Uterus (tissue), 4 donors: ENCODE data around the gene SPINK6. TPM values are rescaled to one million over a fixed set of nuclear protein-coding genes. Genes with fewer than 3 reads are reported as not detected.

Source experiments
- DNase-seq, 2 donors: peaks; one replicate each; pipeline ENCODE4 v3.0.0-alpha.2; 2019 to 2020
- H3K27ac ChIP-seq, 2 donors: fragments of 200-600 bp; sonication (generic); 1 replicate in 1 of 2; 2 replicates in 1 of 2; pipeline ENCODE4 v1.5.1; 2016 to 2018
- H3K27me3 ChIP-seq, 2 donors: fragments of 200-600 bp; sonication (generic); one replicate each; pipeline ENCODE4 v1.5.1; 2018 to 2019; ENCODE audit warnings: control low read depth in 1 of 2
- H3K36me3 ChIP-seq, 2 donors: fragments of 200-600 bp; sonication (generic); one replicate each; pipeline ENCODE4 v1.5.1; 2019; ENCODE audit warnings: control low read depth in 1 of 2
- H3K4me1 ChIP-seq, 2 donors: fragments of 200-600 bp; sonication (generic); one replicate each; pipeline ENCODE4 v1.5.1; 2018 to 2019; ENCODE audit warnings: control low read depth in 1 of 2
- H3K4me3 ChIP-seq, 2 donors: fragments of 200-600 bp; sonication (generic); 1 replicate in 1 of 2; 2 replicates in 1 of 2; pipeline ENCODE4 v1.5.1; 2018 to 2019; ENCODE audit warnings: mild to moderate bottlenecking in 1 of 2
- H3K9me3 ChIP-seq, 2 donors: fragments of 200-600 bp; sonication (generic); one replicate each; pipeline ENCODE4 v1.5.1; 2019; ENCODE audit warnings: control low read depth in 1 of 2
- CTCF ChIP-seq, 4 experiments: fragments of 200-600 bp in 2 of 4; fragments of 450-650 bp in 2 of 4; sonication (generic) in 2 of 4; IDR thresholded peaks; one replicate each; pipeline ENCODE4 v1.5.1; 2016 to 2019; ENCODE audit warnings: antibody characterized with exemption in 4 of 4, mild to moderate bottlenecking in 2 of 4, moderate library complexity in 1 of 4
- POLR2A ChIP-seq, 2 donors: fragments of 450-650 bp; IDR thresholded peaks; one replicate each; pipeline ENCODE4 v1.6.1; 2016; ENCODE audit warnings: antibody characterized with exemption in 2 of 2, mild to moderate bottlenecking in 1 of 2, moderate library complexity in 1 of 2
- intact Hi-C: fragments of 100-400 bp; cut with DNase I; formaldehyde crosslinking; loops from one replicate; pipeline ENCODE4 v1.15.1; 2023; ENCODE audit warnings: low total_unique reads
- total RNA-seq, 4 donors: library from RNA; depleted of rRNA in 3 of 4; stranded (reverse); fragments of >200 nt in 3 of 4; gene quantifications; one replicate each; pipeline versions ENCODE4 v1.1.0 to v1.2.4, GENCODE V29; 2014 to 2023
- donor health status: DM: yes; HTN: yes; CAD: no.

The SPINK6 gene
- total RNA-seq, 4 donors from 2014 or later: not detected

- H3K36me3 ChIP-seq: no peaks in the 10 kb centered on the region
- intact Hi-C loops: no loop called here
- H3K27ac ChIP-seq: no peak overlapping the region
- no peaks in the 10 kb centered on the region for H3K27me3 ChIP-seq
- H3K9me3 ChIP-seq: no peaks in the 10 kb centered on the region
- no peak for DNase-seq
- no peaks in the 10 kb centered on the region for H3K4me1 ChIP-seq
- TF ChIP-seq CTCF (IDR thresholded peaks at IDR 0.05): no peak
- no peak for TF ChIP-seq POLR2A (IDR thresholded peaks at IDR 0.05)
- no peak overlapping the region for H3K4me3 ChIP-seq
These were observed 18.7 kb downstream of the SPINK6 start for GRCh38 chr5:148221508-148221907.

DNA sequence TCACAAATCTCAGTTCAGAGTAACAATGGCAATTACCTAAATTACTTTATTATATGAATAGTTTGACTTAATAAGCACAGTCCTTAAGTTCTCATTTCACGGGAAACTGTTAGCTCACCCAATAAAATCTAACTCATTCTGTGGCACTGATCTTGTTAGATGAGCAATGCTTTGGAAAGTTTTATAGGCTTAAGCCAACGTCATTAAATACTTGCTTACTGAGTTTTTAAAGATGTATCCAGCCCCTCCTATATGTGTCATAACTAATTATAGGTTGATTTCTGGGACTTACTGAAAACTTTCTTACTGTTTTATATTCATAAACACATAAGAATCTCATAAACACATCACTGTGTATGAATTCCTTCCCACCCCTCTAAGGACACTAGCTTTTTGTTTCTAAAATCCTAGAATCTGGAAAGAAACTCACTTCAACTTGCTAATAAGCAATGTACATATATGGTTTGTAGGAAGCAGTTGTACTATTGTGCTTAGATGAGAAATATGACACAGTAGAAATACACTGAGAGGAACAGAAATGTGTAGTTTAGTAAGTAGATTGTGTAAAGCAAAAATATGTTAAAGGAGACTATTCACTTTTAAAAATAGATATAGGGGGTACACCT, 21.4 kb downstream of the SPINK6 start:
- no peak overlapping the region for H3K27ac ChIP-seq
- DNase-seq: no peak
- no peaks in the 10 kb centered on the region for H3K4me1 ChIP-seq
- no peak overlapping the region for H3K4me3 ChIP-seq
- intact Hi-C loops: no loop called here
- TF ChIP-seq POLR2A (IDR thresholded peaks at IDR 0.05) (no peak), CTCF (IDR thresholded peaks at IDR 0.05) (no peak)
- H3K36me3 ChIP-seq: no peaks in the 10 kb centered on the region
- H3K27me3 ChIP-seq: no peaks in the 10 kb centered on the region
- no peaks in the 10 kb centered on the region for H3K9me3 ChIP-seq

DNA sequence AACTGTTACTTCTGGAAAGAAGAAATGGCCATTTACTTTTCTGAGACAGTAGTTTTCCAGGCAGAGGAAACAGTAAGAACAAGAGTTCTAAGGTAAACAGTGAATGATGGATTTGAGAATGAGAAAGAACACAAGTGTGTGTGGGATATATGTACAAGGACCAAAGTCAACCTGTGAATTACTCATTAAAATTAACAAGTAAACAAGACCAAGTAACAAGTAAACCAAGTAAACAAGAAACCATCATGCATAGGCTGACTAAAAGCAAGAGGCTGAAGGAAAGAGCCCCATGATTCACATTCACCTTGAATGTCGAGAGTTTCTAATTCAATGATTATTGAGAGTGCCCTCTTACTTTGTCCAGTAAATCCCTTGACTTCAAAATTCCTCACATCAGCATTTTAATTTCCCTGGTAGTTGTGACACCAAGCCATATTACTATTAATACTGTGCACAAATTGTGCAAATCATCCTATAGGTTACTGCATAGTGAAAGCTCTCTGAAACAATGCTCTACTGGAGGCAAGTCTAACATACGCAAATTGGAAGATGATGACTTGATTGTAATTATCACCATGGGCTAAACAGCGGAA, 25.6 kb downstream of the SPINK6 start:
- no peaks in the 10 kb centered on the region for H3K36me3 ChIP-seq
- TF ChIP-seq CTCF (IDR thresholded peaks at IDR 0.05) (no peak), POLR2A (IDR thresholded peaks at IDR 0.05) (no peak)
- intact Hi-C loops: no loop called here
- H3K27me3 ChIP-seq: no peaks in the 10 kb centered on the region
- DNase-seq: no peak
- no peaks in the 10 kb centered on the region for H3K9me3 ChIP-seq
- no peak overlapping the region for H3K27ac ChIP-seq
- no peaks in the 10 kb centered on the region for H3K4me1 ChIP-seq
- no peak overlapping the region for H3K4me3 ChIP-seq

- TF ChIP-seq CTCF (IDR thresholded peaks at IDR 0.05) (no peak), POLR2A (IDR thresholded peaks at IDR 0.05) (no peak)
- intact Hi-C loops: no loop called here
- Histone ChIP-seq H3K4me3 (no peak overlapping the region), H3K27ac (no peak overlapping the region), H3K4me1 (no peaks in the 10 kb centered on the region), H3K27me3 (no peaks in the 10 kb centered on the region), H3K9me3 (no peaks in the 10 kb centered on the region), H3K36me3 (no peaks in the 10 kb centered on the region)
- no peak for DNase-seq
These were observed 27.0 kb downstream of the SPINK6 start for GRCh38 chr5:148229840-148230239.

GRCh38 chr5:148230240-148230639, 27.4 kb downstream of the SPINK6 start:
- DNase-seq: no peak
- intact Hi-C loops: no loop called here
- Histone ChIP-seq H3K27ac (no peak overlapping the region), H3K27me3 (no peaks in the 10 kb centered on the region), H3K4me1 (no peaks in the 10 kb centered on the region), H3K36me3 (no peaks in the 10 kb centered on the region), H3K9me3 (no peaks in the 10 kb centered on the region), H3K4me3 (no peak overlapping the region)
- TF ChIP-seq POLR2A (IDR thresholded peaks at IDR 0.05): no peak
- no peak for TF ChIP-seq CTCF (IDR thresholded peaks at IDR 0.05)
